HG03280 (cell line): ENCODE measurements around the gene RFX7.
"Not testable (repeated sequence)": the region's sequence is repeated elsewhere in the genome, so short reads cannot be mapped to it uniquely, and the experiment has no call there.

Experiments
- ATAC-seq: cut with Tn5 transposase; IDR thresholded peaks from one replicate; pipeline ENCODE4 v1.9.1; 2021; ENCODE audit warnings: mild to moderate bottlenecking, moderate library complexity; ENCODE audit not compliant: unreplicated experiment

The RFX7 gene

DNA sequence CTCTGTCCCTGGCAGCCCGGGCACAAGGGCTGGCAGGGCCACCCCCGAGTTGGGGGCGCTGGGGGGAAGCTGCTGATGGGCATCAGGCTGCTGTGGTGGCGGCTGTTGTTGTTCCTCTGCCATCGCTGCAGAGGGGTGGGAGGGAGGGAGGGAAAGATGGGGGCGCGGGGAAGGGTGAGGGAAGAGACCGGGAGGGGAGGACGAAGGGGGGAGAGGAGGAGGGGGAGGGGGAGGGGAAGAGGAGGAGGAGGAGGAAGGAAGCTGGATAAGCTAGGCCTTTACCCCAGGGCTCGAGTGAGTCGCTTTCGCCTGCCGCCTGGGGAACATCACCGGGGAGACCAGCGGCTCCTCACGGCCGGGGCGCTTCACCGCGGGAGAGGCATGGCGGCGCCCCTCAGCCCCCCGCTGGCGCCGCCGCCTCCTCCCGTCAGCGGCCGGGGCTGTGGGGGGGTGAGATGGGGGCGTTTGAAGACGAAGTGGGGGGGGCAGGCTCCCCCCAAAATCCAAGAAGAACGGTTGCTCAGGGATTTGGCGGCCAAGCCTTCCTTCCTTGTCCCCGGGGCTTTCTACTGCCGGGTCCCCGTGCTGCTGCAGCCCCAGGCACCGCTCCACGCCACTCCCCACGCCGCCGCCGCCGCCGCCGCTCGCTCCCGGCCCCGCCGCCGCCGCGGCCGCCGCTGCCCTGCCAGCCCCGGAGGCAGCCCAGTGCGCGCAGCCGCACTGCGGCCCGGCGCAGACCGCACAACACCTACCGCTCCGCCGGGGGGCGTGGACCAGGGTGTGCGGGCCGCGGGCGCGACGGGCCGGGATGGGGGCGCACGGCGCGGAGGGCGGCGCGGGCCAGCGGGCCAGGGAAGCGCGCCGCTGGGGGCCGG, at the start of gene RFX7:
Gene RFX7 (minus strand): TSS at position 717 of the 875 bp plus-strand sequence. CDS start 594 bp downstream, at position 123.
- ATAC-seq: peak; percentile 58

DNA sequence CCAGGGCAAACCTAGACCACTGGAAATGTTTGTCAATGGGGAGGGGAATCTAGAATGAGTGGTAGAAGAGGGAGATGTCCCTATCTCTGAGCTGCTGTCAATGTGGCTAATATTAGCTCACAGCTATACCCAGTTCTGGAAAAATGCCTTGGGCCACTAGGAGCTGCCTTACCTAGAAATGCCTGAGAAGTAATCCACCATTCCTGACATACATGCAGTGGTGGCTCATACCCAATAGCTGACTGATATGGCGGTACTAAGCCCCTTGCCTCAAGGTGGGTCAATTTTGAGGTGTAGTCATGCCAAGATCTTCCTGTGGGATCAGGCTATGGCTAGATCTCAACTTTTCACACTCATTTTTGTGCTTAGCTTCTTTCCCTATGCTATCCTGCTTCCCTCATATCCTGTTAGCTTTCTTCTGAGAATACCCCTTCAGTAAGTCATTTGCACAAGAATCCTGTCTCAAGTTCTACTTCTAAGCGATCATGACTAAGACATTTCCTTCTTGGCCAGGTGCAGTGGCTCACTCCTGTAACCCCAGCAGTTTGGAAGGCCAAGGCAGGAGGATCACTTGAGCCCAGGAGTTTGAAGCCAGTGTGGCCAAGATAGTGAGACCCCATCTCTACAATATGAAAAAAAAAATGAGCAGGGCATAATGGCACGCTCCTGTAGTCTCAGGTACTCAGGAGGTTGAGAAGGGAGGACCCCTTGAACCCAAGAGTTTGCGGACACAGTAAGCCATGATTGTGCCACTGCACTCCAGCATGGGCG, 49.1 kb upstream of the RFX7 start:
- no peak for ATAC-seq

DNA sequence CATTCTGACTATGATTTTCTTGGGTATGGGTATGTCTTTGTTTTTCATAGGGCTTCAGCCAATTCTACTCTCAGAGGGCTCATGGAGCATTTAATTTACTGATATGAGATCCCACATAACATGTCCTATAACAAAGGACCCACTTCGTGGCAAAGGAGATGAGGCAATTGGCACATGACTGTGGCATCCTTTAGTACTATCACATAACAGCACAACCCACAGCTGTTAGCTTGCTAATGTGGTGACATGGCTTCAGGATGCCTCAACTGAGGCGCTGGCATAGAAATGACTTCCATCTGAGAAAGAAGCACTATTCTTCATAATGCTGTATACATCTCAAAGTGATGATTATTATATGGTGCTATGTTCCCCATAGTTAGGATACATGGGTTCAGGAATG, 48.1 kb upstream of the RFX7 start:
- no peak for ATAC-seq

DNA sequence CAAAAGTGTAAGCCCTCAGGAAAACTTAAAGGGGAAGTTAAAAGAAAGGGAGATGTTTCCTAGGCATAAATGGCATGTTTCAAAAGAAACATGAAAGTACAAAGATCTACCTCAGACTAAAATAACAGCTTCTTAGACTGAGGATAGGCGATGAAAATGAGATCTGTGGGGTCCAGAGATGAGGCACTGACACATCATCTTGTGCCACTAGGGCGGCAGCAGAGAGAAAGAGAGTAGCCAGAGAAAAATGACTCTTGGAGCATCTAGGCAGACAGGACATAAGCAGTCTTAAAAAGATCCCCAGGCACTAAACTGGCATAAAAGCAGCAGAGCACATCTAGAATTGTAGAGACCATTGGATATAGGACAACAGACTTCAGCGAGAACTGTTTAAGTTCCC, 42.5 kb upstream of the RFX7 start:
- no peak for ATAC-seq

DNA sequence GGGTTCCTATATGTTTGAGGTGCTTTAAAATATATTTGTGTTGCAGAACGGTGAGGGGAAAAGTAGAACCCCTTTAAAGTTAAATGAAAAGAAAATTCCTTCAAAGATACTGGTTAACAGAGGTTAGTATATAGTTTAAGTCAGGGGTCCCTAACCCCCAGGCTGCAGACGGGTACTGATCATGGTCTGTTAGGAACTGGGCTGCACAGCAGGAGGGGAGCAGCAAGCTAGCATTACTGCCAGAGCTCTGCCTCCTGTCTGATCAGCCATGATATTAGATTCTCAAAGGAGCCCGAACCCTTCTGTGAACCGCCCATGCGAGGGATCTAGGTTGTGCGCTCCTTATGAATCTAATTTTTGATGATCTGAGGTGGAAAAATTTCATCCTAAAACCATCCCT, 37.5 kb upstream of the RFX7 start:
- no peak for ATAC-seq

DNA sequence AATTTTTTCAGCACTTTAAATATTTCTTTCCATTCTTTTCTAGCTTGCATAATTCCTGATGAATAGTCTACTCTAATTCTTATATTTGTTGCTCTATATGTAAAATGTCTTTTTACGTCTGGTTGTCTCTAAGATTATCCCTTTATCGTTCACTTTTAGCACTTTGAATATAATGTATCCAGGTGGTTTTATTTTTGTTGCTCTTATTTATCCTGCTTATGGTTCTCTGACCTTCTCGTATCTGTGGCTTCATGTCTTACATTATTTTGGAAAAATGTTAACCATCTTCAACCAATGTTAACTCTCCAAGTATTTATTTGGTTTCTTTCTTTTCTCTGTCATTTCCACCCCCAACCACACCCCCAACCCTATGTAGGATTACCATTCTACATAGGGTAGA, 30.0 kb upstream of the RFX7 start:
- ATAC-seq: no peak

DNA sequence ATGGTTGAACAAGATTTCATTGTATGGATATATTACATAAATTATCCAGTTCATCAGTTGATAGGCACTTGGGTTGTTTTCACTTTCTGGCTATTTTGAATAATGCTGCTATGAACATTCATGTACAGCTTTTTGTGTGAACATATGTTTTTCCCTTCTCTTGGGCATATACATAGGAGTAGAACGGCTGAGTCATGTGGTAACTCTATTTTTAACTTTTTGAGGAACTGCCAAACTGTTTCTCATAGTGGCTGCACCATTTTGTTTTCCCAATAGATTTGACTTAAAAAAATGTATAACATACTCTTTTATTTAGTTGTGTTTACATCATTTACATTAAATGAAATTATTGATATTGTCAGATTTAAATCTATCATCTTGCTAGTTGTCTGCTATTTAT, 28.8 kb upstream of the RFX7 start:
- ATAC-seq: no peak

DNA sequence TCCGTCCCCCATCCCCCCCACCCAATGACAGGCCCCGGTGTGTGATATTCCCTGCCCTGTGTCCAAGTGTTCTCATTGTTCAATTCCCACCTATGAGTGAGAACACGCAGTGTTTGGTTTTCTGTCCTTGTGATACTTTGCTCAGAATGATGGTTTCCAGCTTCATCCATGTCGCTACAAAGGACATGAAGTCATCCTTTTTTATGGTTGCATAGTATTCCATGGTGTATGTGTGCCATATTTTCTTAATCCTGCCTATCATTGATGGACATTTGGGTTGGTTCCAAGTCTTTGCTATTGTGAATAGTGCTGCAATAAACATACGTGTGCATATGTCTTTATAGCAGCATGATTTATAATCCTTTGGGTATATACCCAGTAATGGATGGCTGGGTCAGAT, 22.8 kb upstream of the RFX7 start:
- not testable (repeated sequence) for ATAC-seq

DNA sequence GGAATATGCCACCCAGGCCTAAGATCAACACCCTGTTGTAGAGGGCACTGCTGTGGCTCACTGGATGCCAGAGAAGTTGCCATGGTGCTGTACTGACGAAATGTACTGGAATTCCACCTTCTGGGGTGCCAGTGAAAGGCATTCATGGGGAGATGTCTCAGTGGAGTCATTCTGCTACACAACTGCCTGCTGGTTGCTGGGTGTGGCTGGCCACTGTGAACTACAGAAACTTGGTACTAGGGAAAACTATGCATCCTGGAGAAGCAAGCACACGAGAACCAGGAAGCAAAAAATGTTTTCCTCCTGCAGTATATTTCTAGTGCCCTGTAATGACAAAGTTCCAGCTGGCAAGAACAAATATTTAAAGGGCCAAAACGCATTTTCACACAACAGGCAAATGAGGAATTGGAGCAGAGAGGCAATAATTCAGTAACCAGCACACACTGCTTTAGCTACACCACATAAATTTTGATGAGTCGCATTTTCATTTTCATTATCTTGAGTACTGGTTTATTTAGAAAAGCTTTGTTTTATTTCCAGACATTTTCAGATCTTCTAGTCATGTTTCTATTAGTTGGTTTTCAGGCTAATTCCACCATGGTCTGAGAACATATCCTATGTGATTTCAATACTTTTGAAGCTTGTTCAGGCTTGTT, 18.3 kb upstream of the RFX7 start:
- ATAC-seq: no peak

DNA sequence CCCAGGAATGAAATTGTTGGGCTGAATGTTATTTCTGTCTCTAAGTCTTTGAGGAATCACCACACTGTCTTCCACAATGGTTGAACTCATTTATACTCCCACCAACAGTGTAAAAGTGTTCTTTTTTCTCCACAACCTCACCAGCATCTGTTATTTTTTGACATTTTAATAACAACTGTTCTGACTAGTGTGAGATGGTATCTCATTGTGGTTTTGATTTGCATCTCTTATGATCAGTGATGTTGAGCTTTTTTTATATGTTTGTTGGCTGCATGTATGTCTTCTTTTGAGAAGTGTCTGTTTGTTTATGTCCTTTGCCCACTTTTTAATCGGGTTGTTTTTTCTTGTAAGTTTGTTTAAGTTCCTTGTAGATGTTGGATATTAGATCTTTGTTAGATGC, 13.6 kb upstream of the RFX7 start:
- ATAC-seq: not testable (repeated sequence)

DNA sequence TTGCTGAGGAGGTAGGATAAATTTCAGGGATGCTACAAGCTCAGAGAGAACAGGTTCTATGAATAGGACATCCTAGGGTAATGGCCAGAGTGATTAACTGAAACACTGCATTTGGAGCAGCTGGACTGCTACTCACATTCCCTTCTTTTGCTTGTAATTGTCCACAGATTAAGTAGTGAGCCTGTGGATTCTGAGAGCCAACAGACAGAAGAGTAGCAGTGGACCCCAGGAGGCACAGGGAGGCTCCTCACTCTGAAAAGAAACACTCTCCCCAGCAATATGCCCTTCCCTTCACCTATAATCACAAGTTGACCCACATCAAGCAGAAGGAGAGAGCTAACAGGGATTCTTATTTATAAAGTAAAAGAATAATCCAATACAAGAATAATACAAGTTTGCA, 10.6 kb upstream of the RFX7 start:
- ATAC-seq: no peak

DNA sequence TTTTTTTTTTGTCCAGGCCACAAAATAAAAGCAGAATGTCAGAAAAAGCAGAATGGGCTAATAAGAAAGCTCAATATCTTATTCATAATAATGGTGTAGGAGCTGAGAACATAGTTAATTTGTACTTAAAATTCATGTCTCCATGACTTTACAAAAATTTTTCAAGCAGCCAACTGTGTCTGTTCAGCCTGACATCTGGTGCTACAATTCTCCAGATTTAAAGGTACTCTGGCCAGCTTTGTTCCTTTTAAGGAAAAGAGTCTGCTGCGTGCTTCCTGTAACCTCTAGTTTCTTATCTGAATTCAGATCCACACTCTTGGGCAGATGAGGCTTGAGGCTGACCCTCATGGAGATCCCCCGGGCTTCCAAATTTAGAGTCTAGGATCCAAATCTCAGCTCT, 8.7 kb upstream of the RFX7 start:
- no peak for ATAC-seq

DNA sequence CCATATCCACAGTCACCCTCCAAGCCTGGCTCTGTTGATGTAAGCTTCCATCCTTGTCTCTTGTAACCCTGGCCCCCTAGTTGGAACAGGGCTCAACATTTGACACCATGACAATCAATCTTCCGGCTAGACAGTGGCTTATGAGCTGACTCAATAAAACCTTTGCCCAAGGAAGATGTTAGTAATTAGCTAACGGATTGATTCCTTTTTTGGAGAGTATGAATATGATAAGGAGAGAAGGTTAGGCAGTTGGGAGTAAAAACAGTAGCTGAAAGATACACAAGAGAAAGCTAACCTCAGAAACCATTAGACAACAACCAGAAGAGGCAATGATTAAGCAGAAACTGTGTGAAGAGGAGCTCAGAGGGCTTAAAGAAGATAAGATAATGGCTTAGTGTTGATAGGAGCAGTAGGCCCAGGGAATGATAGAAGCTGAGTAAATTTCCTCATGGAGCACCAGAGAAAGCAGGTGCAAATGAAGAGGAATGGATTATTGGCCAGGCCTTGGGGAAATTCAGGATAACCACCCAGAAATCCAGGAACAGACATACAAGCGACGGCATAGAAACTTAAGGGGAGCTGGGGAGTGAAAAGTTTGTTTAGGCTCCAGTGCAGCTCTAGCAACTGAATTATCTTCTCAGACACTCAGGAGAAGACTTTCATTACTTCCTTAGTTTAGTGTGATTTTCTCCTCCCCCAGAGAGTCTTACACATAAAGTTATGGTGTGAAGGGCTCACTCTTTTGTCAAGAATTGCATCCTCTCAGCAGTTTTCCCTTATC, 7.8 kb upstream of the RFX7 start:
- ATAC-seq: no peak

DNA sequence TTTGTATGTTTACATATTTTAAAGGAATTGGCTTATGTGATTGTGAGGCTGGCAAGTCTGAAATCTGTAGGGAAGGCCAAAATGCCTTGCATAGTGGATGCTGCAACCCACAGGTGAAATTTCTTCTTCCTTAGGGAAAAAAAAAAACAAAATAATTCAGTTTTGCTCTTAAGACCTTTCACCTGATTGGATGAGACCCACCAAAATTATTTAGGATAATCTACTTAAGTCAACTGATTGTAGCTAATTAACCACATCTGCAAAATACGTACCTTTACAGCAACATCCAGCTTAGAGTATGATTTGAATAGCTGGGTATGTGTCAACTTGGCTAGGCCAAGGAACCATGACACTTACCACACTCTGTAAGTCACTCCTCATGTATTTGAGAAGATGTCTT, 6.9 kb upstream of the RFX7 start:
- no peak for ATAC-seq

DNA sequence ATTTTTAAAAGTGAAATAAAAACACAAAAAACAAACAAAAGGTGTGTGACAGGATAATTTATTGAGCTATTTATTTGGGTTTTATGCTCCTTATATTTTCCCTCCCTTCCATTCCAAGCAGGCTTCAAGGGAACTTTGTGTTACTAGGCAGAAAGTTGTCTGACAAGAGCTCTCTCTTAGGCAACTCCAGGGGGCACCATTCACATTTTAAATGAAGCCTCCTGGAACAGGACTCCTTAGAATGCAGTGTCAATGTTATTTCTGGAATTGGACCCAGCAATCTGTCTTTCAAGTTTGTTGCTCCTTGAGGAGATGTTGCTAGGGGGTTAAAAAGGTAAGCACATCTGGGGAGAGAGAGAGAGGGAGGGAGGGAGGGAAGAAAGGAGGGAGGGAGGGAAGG, 5.4 kb upstream of the RFX7 start:
- no peak for ATAC-seq

DNA sequence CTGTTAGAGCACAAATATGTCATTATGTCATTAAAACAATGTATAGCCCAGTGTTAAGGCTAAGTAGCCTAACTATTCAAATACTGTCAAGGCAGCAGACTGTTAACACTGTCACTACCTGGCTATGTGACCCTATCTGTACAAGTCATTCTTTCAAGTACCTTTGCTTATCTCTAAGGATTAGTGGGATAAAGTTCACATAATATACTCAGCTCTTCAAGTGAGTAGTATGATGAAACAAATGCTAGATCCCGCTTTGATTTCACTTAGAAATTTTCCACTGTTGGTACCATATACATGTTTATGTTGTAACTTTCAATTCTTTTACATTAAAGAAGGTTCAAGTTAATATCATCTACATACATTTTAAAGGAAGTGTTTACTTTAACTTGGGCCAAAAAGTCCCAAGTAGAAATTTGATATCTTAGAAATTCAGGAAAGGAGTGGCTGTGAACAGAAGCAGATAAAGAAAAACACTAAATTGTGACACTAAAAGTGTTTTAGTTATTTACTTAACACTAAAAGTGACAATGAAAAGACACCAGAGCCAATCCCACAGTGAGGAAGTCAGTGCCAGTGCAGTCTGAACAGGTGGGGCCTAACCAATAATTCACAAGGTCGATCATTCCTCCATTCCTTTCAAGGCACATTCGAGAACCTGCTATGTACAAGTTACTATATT, 4.8 kb upstream of the RFX7 start:
- no peak for ATAC-seq

DNA sequence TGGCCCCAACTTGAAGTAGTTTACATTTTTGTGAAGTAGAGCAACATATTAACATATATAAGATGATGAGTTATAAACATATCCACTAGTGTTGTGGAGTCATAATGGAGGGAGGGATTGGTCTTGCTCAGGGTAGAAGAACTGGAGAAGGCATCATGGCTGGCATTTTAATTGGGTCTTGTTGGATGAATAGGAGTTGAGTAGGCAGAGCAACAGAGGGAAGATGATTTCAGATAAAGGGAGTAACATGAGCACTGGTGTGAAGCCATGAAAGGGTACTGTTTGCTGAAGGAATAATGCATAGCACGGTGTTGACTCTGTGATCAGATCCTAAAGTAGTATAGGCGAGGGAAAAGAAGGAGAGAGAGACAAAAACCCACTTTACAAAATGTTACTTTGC, 3.6 kb upstream of the RFX7 start:
- ATAC-seq: no peak

DNA sequence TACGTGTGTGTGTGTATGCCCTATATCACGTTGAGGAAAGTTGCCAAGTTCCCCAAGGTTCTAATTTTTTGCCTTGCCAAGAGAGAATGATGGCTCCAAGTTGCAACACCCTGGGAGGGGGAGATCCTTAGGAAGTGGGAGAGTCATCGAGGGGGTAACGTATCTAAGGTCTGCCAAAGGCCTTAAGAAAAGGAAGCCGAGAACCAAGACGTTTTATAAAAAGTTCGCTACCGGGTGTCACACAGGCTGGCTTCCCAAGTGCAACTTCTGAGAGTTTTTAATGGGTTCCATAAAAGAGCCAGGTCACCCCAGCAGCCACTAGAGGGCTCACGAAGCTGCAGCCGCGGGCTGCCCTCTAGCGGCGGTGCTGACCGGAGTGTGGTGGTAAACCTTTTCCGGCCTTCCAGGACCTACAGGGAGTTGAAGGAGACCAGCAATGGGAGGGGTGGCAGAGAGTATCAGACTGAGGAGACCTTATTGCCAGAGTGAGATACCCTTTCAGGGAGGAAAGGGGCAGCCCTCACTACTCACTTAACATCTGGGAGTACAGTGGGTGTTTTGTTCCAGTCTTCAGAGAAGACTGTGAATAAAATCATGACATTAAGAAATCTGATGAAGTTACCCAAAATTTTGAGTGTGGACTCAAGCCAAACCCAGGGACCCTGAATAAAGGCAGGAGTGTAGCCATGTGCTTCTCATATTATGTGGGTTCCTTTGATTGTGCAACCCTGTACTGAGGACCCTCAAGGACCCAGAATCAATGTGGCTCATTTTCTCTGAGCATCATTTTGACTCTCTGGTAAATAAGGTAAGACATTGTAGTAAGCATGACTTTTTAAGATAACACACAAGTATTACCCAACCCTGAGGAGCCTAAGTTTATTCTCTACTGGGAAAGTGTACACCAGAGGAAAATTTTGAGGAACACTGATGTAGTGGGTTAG, 2.5 kb upstream of the RFX7 start:
- ATAC-seq: peak; percentile 49
